B cell (primary cell): ENCODE results near the gene XPO6. TPM values are rescaled to one million over a fixed set of nuclear protein-coding genes. Genes with fewer than 3 reads are reported as not detected.

Experiments
- ATAC-seq: fragments of 200-7000 bp; cut with Tn5 transposase; one replicate; pipeline ENCODE4 v1.10.0; 2021; ENCODE audit warnings: low read depth, mild to moderate bottlenecking, moderate number of reproducible peaks, moderate library complexity
- CTCF ChIA-PET: fragments of 350-600 bp; sonication (Branson Sonifier 250); formaldehyde crosslinking; loops from one replicate; lab custom pipeline; 2021; ENCODE audit warnings: antibody characterized with exemption, inconsistent platforms; lab: Charles Lee
- POLR2A ChIA-PET: fragments of 350-600 bp; sonication (Branson Sonifier 250); formaldehyde crosslinking; loops from one replicate; lab custom pipeline; 2021; ENCODE audit warnings: antibody characterized with exemption; lab: Charles Lee
- DNase-seq: peaks from one replicate; pipeline ENCODE4 v3.0.0; 2013
- H2AFZ ChIP-seq: 2 replicates; pipeline ENCODE4 v1.6.1; 2012; ENCODE audit warnings: mild to moderate bottlenecking, low read depth, low read length; ENCODE audit not compliant: insufficient read depth, poor library complexity, severe bottlenecking
- H3K27ac ChIP-seq, 2 donors: 1 replicate in 1 of 2; 2 replicates in 1 of 2; pipeline ENCODE4 v1.5.1; 2012 to 2013; ENCODE audit warnings: low read length in 2 of 2, mild to moderate bottlenecking in 2 of 2, moderate library complexity in 1 of 2
- H3K27me3 ChIP-seq, 4 experiments: fragments of 200-600 bp in 1 of 4; sonication (generic) in 1 of 4; replicated peaks in 1 of 4; 1 replicate in 2 of 4; 2 replicates in 2 of 4; pipeline versions ENCODE4 v1.6.1 to v1.7.0; 2013 to 2016; ENCODE audit warnings: low read length in 3 of 4, mild to moderate bottlenecking in 2 of 4, mixed read lengths in 1 of 4, moderate library complexity in 1 of 4; ENCODE audit not compliant: insufficient read depth in 4 of 4, control insufficient read depth in 3 of 4; ENCODE audit errors: control extremely low read depth in 1 of 4
- H3K36me3 ChIP-seq, 2 experiments: replicated peaks in 1 of 2; 1 replicate in 1 of 2; 2 replicates in 1 of 2; pipeline versions ENCODE4 v1.6.1 to v1.7.1; 2013; ENCODE audit warnings: low read length in 1 of 2; ENCODE audit not compliant: insufficient read depth in 2 of 2, control insufficient read depth in 1 of 2; ENCODE audit errors: control extremely low read depth in 1 of 2, extremely low read depth in 1 of 2
- H3K4me1 ChIP-seq, 2 donors: fragments of 200-600 bp in 1 of 2; sonication (generic) in 1 of 2; 1 replicate in 1 of 2; 2 replicates in 1 of 2; pipeline versions ENCODE4 v1.5.1 to v1.6.1; 2013 to 2017; ENCODE audit warnings: low read length in 2 of 2; ENCODE audit not compliant: control insufficient read depth in 2 of 2, insufficient read depth in 2 of 2
- H3K4me2 ChIP-seq: replicated peaks from 2 replicates; pipeline ENCODE3; 2012; ENCODE audit warnings: mild to moderate bottlenecking, low read depth, low read length; ENCODE audit not compliant: poor library complexity, severe bottlenecking
- H3K4me3 ChIP-seq, 5 experiments: fragments of 200-600 bp in 1 of 5; sonication (generic) in 1 of 5; 1 replicate in 3 of 5; 2 replicates in 2 of 5; pipeline versions ENCODE4 v1.5.1 to v1.7.0; 2011 to 2016; ENCODE audit warnings: low read length in 4 of 5, mild to moderate bottlenecking in 4 of 5, low read depth in 2 of 5, control low read depth in 1 of 5, moderate library complexity in 1 of 5; ENCODE audit not compliant: insufficient read depth in 1 of 5; ENCODE audit errors: control extremely low read depth in 1 of 5, extremely low read depth in 1 of 5
- H3K79me2 ChIP-seq: fragments of 200-600 bp; sonication (generic); one replicate; pipeline ENCODE4 v1.6.0; 2016; ENCODE audit warnings: low read length; ENCODE audit not compliant: control insufficient read depth, insufficient read depth
- H3K9ac ChIP-seq: fragments of 200-600 bp; sonication (generic); 2 replicates; pipeline ENCODE4 v1.6.1; 2017; ENCODE audit warnings: mild to moderate bottlenecking, low read length, moderate library complexity
- H3K9me3 ChIP-seq, 3 donors: one replicate each; pipeline versions ENCODE4 v1.6.1 to v1.7.1; 2013; ENCODE audit warnings: low read length in 2 of 3; ENCODE audit not compliant: control insufficient read depth in 2 of 3, insufficient read depth in 1 of 3; ENCODE audit errors: control extremely low read depth in 1 of 3
- H4K20me1 ChIP-seq: 2 replicates; pipeline ENCODE4 v1.6.0; 2012; ENCODE audit warnings: mild to moderate bottlenecking, low read length; ENCODE audit not compliant: insufficient read depth, control insufficient read depth, poor library complexity, severe bottlenecking
- H3K27ac Mint-ChIP-seq: one replicate; pipeline ENCODE4 v1.8.0; 2021; ENCODE audit warnings: mixed read lengths
- H3K27me3 Mint-ChIP-seq: one replicate; pipeline ENCODE4 v1.8.0; 2021; ENCODE audit warnings: mixed read lengths
- H3K4me1 Mint-ChIP-seq: one replicate; pipeline ENCODE4 v1.8.0; 2021; ENCODE audit warnings: mixed read lengths
- H3K4me3 Mint-ChIP-seq: one replicate; pipeline ENCODE4 v1.8.0; 2021; ENCODE audit warnings: mixed read lengths
- H3K9me3 Mint-ChIP-seq: one replicate; pipeline ENCODE4 v1.8.0; 2022; ENCODE audit warnings: mixed read lengths; ENCODE audit not compliant: insufficient read depth
- EZH2 ChIP-seq: IDR thresholded peaks from 2 replicates; pipeline ENCODE4 v1.6.1; 2012; ENCODE audit warnings: borderline replicate concordance, low read depth, mild to moderate bottlenecking, moderate library complexity, low read length; ENCODE audit not compliant: insufficient read depth, poor library complexity, severe bottlenecking
- WGBS: methylation state at CpG from one replicate; pipeline ENCODE4 v1.1.5; 2013; ENCODE audit warnings: missing lambda C conversion rate; ENCODE audit not compliant: insufficient coverage; 5-methylcytosine and 5-hydroxymethylcytosine counted together
- intact Hi-C: fragments of 100-400 bp; cut with micrococcal nuclease; formaldehyde crosslinking; loops from one replicate; pipeline ENCODE4 v1.10.0; 2022
- polyA plus RNA-seq: library from polyadenylated mRNA; depleted of rRNA; stranded (reverse); fragments of >200 nt; gene quantifications from 2 replicates; pipeline ENCODE4 v1.2.3, GENCODE V29; 2012
- total RNA-seq, 2 donors: library from RNA; stranded (reverse); fragments of 120-200 nt in 1 of 2; gene quantifications; 1 replicate in 1 of 2; 2 replicates in 1 of 2; pipeline versions ENCODE4 v1.2.3 to v1.2.4, GENCODE V29; 2013 to 2022
- TF ChIP-seq, protein P1 (sequence below): fragments of 200-600 bp; IDR thresholded peaks from one replicate; pipeline ENCODE4 v1.8.0; 2022; ENCODE audit warnings: antibody characterized with exemption, mild to moderate bottlenecking

Gene XPO6
- total and polyA plus RNA-seq, 2 donors (not counting 1 experiment from before 2014, with no cell fraction given) = 259 to 303 TPM

DNA sequence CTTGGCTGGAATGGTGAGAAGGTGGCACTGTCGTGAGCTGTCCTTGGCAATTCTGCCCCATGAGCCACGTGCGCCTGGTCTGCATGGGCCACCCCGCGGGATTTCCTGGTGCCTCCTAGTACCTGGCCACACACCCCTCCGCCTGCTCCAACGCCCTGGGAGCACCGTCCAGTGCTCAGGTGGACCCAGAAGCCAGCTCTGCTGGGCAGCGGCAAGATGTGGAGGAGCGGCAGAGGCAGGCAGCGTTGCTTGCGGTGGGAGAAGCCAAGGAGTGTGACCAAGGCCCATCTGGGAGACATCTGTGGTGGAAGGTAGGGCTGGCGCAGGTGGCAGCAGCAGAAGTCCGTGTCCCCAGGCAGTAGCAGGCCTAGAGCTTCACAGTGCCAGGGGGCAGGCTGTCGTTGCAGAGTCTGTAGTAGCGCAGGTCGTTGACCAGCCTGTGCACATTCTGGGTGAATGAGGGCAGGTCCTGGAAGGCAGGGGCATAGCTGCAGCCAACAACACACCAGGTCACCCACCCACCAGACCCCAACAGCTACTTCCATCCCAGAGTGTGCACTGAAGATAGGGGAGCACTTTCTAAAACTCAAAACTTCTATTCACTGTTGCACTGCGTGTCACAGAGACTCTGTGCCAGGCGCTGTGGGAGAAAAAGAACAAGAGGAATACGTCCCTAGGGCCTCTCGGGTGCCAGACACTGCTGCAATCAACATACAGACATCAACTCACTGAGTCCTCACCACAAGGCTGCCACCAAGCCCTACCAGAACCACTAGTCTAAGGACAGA lies 113.4 kb downstream of the XPO6 start:
- no peaks in the 10 kb centered on the region for H3K27me3 ChIP-seq
- H2AFZ ChIP-seq = no peak overlapping the region
- 96% methylated on average over 14 of the region's 21 CpGs for WGBS
- no peak for ATAC-seq
- no peak overlapping the region for H3K9ac ChIP-seq
- H3K4me3 ChIP-seq = no peak overlapping the region
- ChIA-PET CTCF (no interaction called here), POLR2A (no interaction called here)
- H3K27ac ChIP-seq = no peak overlapping the region
- no peaks in the 10 kb centered on the region for H3K27me3 Mint-ChIP-seq
- peaks cover 0 to 60% of the 10 kb centered on the region in 2 experiments for H3K36me3 ChIP-seq
- H4K20me1 ChIP-seq = peaks cover 20% of the 10 kb centered on the region
- H3K9me3 Mint-ChIP-seq = no peaks in the 10 kb centered on the region
- no peaks in the 10 kb centered on the region for H3K4me1 ChIP-seq
- TF ChIP-seq, protein P1, sequence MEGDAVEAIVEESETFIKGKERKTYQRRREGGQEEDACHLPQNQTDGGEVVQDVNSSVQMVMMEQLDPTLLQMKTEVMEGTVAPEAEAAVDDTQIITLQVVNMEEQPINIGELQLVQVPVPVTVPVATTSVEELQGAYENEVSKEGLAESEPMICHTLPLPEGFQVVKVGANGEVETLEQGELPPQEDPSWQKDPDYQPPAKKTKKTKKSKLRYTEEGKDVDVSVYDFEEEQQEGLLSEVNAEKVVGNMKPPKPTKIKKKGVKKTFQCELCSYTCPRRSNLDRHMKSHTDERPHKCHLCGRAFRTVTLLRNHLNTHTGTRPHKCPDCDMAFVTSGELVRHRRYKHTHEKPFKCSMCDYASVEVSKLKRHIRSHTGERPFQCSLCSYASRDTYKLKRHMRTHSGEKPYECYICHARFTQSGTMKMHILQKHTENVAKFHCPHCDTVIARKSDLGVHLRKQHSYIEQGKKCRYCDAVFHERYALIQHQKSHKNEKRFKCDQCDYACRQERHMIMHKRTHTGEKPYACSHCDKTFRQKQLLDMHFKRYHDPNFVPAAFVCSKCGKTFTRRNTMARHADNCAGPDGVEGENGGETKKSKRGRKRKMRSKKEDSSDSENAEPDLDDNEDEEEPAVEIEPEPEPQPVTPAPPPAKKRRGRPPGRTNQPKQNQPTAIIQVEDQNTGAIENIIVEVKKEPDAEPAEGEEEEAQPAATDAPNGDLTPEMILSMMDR = no peak
- no peak for TF ChIP-seq EZH2
- no peak overlapping the region for H3K4me2 ChIP-seq
- no peaks in the 10 kb centered on the region for H3K79me2 ChIP-seq
- intact Hi-C loops = no loop called here
- H3K27ac Mint-ChIP-seq = no peak overlapping the region
- H3K9me3 ChIP-seq = no peaks in the 10 kb centered on the region
- no peak for DNase-seq
- H3K4me3 Mint-ChIP-seq = no peak overlapping the region
- no peaks in the 10 kb centered on the region for H3K4me1 Mint-ChIP-seq
